HG03108 (cell line): ENCODE data around the gene TMEM225B.
"Not testable (repeated sequence)": the region's sequence is repeated elsewhere in the genome, so short reads cannot be mapped to it uniquely, and the experiment has no call there.

Experiments
- ATAC-seq: cut with Tn5 transposase; IDR thresholded peaks from one replicate; pipeline ENCODE4 v1.9.1; 2021; ENCODE audit warnings: moderate library complexity; ENCODE audit not compliant: unreplicated experiment

The TMEM225B gene

DNA sequence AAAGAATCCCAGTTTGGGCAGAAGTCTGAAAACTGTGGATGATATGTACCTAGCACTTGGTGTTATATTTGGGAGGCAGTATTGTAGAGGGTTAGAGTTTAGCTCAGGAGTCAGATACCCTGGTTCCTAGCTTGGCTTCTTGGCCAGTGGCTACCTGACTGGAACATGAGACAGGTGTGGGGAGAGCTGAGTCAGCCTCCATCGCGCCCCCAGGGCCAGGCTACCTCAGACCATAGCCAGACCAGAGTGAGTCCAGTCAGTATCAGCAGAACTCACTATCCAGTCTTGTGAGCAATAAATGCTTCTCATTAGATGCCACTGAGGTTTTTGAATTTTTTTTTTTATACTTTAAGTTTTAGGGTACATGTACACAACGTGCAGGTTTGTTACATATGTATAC lies 55.7 kb downstream of the TMEM225B start:
- no peak for ATAC-seq

DNA sequence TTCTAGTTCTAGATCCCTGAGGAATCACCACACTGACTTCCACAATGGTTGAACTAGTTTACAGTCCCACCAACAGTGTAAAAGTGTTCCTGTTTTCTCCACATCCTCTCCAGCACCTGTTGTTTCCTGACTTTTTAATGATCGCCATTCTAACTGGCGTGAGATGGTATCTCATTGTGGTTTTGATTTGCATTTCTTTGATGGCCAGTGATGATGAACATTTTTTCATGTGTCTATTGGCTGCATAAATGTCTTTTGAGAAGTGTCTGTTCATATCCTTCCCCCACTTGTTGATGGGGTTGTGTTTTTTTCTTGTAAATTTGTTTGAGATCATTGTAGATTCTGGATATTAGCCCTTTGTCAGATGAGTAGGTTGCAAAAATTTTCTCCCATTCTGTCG lies 56.6 kb downstream of the TMEM225B start:
- not testable (repeated sequence) for ATAC-seq

DNA sequence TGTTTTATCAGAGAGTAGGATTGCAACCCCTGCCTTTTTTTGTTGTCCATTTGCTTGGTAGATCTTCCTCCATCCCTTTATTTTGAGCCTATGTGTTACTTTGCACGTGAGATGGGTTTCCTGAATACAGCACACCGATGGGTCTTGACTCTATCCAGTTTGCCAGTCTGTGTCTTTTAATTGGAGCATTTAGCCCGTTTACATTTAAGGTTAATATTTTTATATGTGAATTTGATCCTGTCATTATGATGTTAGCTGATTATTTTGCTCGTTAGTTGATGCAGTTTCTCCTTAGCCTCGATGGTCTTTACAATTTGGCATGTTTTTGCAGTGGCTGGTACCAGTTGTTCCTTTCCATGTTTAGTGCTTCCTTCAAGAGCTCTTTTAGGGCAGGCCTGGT lies 59.8 kb downstream of the TMEM225B start:
- ATAC-seq: not testable (repeated sequence)
